GM21526 (cell line): ENCODE results near the gene PFKP.
"Not testable (repeated sequence)": the region's sequence is repeated elsewhere in the genome, so short reads cannot be mapped to it uniquely, and the experiment has no call there.

Source experiments
- ATAC-seq: cut with Tn5 transposase; IDR thresholded peaks from one replicate; pipeline ENCODE4 v1.9.1; 2021; ENCODE audit warnings: moderate library complexity; ENCODE audit not compliant: unreplicated experiment, low FRiP score

The PFKP gene

DNA sequence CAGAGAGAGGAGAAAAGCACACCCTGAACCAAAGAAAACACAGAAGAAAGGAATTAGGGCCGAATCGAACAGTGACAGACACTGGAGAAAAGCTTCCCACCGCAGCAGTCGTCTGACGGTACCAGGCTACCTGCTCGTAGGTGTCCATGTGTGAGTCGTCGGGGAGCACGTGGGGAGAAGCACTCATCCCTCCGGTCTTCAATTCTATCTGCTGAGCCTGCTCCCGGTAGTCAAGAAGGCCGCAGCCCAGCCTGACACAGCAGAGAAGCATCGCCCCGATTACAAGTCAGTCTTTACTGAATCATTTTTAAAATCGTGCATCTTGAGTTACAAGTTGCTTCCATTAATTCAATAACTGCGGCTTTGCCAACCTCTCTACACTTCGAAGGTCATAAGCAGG is 80.7 kb downstream of the PFKP start:
- ATAC-seq, result no peak

- no peak for ATAC-seq
Observed at GRCh38 chr10:3148994-3149393, 81.6 kb downstream of the PFKP start.

DNA sequence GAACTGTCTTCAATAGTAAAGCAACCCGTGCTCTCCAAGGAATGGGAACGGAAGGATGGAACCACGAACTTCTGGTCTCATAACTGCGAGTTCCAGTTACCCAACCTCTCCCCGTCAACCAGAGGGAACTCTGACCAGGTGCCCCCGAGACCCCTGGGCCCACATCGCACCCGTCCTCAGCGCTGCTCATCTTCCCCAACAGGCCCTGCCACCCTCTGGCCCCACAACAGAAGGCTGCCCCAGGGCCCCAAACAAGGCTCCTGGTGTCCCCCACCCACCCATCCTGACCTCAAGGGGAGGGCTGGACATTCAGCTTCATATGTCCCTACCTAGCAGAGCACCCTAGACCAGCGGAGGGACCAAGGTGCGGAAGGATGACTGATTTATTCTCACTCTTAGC is 82.6 kb downstream of the PFKP start:
- no peak for ATAC-seq

DNA sequence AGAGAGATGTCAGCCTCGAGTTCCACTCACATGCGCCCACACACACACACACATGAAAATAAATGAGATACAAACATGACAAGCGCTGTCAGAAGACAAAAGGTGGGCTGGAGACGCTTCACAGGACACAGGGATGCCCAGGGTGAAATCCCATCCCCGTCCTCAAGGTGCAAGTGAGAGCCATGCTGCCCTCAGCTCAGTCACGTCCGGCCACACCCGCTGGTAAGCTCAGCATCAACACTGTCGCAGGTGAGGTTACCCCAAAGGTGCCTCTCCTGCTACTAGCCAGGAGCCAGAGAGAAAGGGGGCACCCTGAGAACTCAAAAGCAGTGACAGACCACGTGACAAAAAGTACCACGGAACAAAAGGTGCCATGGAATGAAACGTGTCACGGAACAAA is 83.0 kb downstream of the PFKP start:
- ATAC-seq, result no peak

DNA sequence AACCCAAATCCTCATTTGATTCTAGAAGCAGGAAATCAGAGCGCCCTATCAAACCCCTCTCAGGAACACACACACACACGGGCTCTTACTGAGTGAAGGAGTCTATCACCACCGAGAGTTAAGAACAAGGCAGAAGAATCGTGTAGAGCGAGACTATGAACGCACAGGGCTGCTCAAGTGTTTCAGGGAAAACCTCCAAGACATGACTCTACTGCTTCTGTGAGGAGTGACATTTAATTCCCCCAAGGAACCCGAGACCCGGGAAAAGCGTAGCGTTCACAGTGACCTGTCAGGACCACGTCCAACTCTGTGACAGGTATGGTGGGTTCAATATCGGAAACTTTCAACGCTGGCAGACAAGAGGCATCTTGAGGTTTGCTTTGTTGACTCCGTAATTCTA is 83.6 kb downstream of the PFKP start:
- no peak for ATAC-seq

DNA sequence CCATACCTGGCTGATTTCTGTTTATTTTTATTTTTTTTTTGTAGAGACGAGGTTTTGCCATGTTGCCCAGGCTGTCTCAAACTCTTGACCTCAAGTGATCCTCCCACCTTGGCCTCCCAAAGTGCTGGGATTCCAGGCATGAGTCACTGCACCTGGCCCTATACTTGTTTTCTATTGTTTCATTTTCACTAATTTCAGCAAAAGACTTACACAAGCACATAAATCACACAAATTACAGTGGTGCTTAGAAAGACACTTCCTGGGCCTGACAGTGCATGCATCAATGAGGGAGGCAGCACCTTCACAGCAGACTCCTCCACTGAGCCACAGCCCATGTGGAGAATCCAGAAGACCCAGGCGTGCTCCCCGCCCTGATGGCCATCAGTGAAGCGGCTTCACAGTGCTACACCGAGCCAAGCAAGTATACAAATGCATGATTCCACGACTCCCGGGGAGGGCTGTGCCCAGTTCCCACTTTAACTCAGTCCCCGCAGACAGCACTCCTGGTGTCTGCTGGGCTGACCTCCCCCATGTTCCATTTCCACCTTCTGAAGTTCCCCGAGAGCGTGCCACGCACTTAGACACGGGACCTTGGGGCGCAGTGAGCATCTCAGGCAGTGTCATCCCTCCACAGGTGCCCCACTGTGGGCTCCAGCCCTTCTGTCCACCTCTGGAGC is 84.7 kb downstream of the PFKP start:
- no peak for ATAC-seq

GRCh38 chr10:3152566-3152935 is 85.2 kb downstream of the PFKP start:
- no peak for ATAC-seq

- no peak for ATAC-seq
Observed at GRCh38 chr10:3154666-3155065, 87.3 kb downstream of the PFKP start.

DNA sequence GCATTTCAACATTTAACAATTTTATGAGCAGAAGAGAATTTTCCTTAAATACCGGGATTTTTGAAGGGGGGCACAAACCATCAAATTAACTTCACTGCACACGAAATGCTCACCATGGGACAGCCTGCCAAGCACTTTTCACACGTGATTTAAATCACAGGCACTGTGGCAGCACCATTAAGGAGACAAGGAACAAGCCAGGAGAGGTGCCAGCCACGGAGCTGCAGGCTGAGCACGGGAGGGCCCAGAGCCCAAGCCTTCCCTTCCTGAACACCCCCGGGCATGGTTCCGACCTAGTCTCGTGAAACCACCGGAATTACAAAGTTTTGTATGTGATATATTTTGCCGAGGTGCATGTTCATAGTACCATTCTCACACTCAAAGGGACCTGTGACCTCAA is 91.8 kb downstream of the PFKP start:
- ATAC-seq, result no peak

GRCh38 chr10:3162533-3162932 is 95.2 kb downstream of the PFKP start:
- no peak for ATAC-seq

DNA sequence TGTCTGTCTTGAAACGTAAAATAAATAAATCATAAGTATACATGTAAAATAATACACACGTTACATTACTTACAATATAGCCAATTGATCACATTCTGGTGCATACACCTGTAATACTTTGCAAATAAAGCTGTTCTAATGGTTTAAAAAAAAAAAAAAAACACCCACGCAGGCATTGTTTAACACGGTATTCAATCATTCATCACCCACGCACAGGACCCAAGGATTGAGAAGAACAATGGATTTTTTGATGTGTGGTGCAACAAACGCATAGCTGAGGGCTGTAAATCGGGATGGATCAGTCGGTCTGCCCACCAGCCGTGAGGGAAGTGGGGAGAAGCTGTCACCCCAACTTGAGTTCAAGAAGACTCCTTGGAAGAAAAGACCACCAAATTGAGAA is 96.5 kb downstream of the PFKP start:
- ATAC-seq, result no peak

DNA sequence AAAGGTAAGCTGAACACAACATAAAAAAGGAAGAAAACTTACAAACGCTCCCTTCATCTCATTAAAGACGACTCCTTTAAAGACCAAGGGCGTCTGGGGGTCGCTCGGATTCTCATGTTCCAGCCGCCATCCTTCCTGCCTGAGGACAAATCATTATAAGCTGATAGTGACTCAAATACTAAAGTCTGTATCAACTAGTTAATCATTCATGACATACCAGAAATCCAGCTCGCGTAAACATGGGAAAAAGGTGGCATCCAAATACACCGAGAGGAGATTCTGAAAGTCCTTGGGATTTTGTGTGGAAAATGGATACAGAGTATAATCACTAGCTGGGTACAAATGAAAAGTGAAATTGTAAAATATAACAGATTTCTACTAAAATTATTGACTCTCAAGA is 97.8 kb downstream of the PFKP start:
- no peak for ATAC-seq

DNA sequence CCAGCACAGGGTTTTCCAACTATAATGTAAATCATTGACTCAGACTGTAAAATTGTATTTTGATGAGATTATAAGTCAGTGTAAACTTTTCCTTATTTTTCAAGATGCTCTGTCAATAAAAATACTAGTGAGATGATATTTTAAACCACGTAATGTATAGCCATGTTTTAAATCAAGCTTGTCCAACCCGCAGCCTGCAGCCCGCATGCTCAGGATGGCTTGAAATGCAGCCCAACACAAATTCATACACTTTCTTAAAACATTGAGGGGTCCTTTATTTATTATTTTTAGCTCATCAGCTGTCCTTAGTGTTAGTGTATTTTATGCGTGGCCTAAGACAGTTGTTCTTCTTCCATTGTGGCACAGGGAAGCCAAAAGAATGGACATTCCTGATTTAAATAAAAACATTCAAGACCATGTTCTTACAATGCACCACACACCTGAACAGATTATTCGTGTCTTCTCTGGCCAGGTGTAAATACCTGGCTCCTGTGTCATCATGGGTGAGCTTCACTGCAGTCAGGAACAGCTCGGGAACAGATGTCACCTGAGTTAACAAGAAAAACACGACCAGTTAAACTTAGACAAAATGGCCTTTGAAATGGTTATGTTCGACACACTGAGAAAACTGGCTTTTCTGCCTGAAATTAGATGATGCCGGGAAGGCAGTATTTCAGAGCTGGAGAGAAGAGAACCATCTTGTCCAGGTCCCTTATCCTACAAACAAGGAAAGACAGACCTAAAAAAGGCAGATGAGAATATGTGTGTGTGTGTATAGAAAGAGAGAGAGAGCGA is 99.3 kb downstream of the PFKP start:
- ATAC-seq, result no peak

GRCh38 chr10:3167611-3168330 is 100.4 kb downstream of the PFKP start:
- ATAC-seq, result no peak

- ATAC-seq, result no peak
Observed at GRCh38 chr10:3169271-3169670, 101.9 kb downstream of the PFKP start.

- ATAC-seq, result no peak
Observed at GRCh38 chr10:3169673-3170072, 102.3 kb downstream of the PFKP start.

DNA sequence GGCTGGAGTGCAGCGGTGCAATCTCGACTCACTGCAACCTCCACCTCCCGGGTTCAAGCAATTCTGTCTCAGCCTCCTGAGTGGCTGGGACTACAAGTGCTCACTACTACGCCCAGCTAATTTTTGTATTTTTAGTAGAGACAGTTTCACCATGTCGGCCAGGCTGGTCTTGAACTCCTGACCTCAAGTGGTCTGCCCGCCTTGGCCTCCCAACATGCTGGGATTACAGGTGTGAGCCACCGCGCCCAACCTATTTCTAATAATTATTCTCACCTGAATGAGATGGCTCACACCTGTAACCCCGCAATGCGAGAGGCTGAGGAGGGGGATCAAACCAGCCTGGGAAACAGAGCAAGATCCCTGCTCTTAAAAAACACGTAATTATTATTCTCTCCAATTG is 104.1 kb downstream of the PFKP start:
- not testable (repeated sequence) for ATAC-seq

- ATAC-seq, result no peak
Observed at GRCh38 chr10:3172081-3172445, 104.7 kb downstream of the PFKP start.

GRCh38 chr10:3172446-3173170 is 105.3 kb downstream of the PFKP start, which contains the start of gene PITRM1:
TSS of gene PITRM1 (minus strand) at chr10:3172782. CDS start at chr10:3172772, 10 bp downstream.
- ATAC-seq, result peak; percentile 96

- ATAC-seq, result peak; percentile 36
Observed at GRCh38 chr10:3173171-3173878, 106.0 kb downstream of the PFKP start.
